AG09319 (cell line): ENCODE results near the gene CFAP46.
"Not testable (repeated sequence)": the region's sequence is repeated elsewhere in the genome, so short reads cannot be mapped to it uniquely, and the experiment has no call there.

ENCODE experiments used
- DNase-seq: peaks from one replicate; pipeline ENCODE4 v3.0.0-alpha.2; 2010; ENCODE audit warnings: low read depth; ENCODE audit errors: extremely low read depth
- CTCF ChIP-seq: IDR thresholded peaks from 2 replicates; pipeline ENCODE4 v1.5.1; 2011; ENCODE audit warnings: low read depth, mild to moderate bottlenecking, inconsistent platforms, low read length, moderate library complexity

CFAP46 gene

GRCh38 chr10:132893090-132893489 is 49.3 kb downstream of the CFAP46 start:
- no peak for TF ChIP-seq CTCF
- DNase-seq, result no peak

- DNase-seq, result no peak
Observed at GRCh38 chr10:132892004-132892403, 50.4 kb downstream of the CFAP46 start.

GRCh38 chr10:132891368-132891767 is 51.0 kb downstream of the CFAP46 start:
- TF ChIP-seq CTCF, result no peak
- DNase-seq, result no peak

More at GRCh38 chr10:132892004-132892403, 50.4 kb downstream of the CFAP46 start:
- no peak for TF ChIP-seq CTCF

- no peak for TF ChIP-seq CTCF
Observed at GRCh38 chr10:132890301-132890700, 52.1 kb downstream of the CFAP46 start.

GRCh38 chr10:132889556-132889955 is 52.8 kb downstream of the CFAP46 start:
- no peak for DNase-seq
- TF ChIP-seq CTCF, result no peak

More at GRCh38 chr10:132890301-132890700, 52.1 kb downstream of the CFAP46 start:
- DNase-seq, result no peak

GRCh38 chr10:132888898-132889490 is 53.4 kb downstream of the CFAP46 start:
- no peak for TF ChIP-seq CTCF
- no peak for DNase-seq

- not testable (repeated sequence) for DNase-seq
Observed at GRCh38 chr10:132888446-132888845, 53.9 kb downstream of the CFAP46 start.
